LNCAP (cell line): ENCODE data around the gene EVI5L.

ENCODE experiments used
- TF ChIP-seq, protein P1 (sequence below): fragments of 450-650 bp; IDR thresholded peaks from 2 replicates; pipeline ENCODE4 v1.5.1; 2017; ENCODE audit warnings: mild to moderate bottlenecking

EVI5L gene

DNA sequence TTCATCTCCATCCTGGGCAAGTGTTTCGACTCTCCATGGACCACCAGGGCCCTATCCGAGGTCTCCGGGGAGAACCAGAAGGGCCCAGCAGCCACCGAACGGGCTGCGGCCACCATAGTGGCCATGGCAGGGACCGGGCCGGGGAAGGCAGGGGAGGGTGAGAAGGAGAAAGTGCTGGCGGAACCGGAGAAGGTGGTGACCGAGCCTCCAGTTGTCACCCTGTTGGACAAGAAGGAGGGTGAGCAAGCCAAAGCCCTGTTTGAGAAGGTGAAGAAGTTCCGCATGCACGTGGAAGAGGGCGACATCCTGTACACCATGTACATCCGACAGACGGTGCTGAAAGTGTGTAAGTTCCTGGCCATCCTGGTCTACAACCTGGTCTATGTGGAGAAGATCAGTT lies 68.9 kb downstream of the EVI5L start:
- TF ChIP-seq, protein P1, sequence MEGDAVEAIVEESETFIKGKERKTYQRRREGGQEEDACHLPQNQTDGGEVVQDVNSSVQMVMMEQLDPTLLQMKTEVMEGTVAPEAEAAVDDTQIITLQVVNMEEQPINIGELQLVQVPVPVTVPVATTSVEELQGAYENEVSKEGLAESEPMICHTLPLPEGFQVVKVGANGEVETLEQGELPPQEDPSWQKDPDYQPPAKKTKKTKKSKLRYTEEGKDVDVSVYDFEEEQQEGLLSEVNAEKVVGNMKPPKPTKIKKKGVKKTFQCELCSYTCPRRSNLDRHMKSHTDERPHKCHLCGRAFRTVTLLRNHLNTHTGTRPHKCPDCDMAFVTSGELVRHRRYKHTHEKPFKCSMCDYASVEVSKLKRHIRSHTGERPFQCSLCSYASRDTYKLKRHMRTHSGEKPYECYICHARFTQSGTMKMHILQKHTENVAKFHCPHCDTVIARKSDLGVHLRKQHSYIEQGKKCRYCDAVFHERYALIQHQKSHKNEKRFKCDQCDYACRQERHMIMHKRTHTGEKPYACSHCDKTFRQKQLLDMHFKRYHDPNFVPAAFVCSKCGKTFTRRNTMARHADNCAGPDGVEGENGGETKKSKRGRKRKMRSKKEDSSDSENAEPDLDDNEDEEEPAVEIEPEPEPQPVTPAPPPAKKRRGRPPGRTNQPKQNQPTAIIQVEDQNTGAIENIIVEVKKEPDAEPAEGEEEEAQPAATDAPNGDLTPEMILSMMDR: no peak

DNA sequence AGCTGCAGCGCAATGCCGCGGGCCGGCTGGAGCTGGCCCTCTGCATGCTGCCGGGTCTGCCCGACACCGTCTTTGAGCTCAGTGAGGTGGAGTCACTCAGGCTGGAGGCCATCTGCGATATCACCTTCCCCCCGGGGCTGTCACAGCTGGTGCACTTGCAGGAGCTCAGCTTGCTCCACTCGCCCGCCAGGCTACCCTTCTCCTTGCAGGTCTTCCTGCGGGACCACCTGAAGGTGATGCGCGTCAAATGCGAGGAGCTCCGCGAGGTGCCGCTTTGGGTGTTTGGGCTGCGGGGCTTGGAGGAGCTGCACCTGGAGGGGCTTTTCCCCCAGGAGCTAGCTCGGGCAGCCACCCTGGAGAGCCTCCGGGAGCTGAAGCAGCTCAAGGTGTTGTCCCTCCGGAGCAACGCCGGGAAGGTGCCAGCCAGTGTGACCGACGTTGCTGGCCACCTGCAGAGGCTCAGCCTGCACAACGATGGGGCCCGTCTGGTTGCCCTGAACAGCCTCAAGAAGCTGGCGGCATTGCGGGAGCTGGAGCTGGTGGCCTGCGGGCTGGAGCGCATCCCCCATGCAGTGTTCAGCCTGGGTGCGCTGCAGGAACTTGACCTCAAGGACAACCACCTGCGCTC lies 69.8 kb downstream of the EVI5L start:
- TF ChIP-seq, protein P1: no peak

DNA sequence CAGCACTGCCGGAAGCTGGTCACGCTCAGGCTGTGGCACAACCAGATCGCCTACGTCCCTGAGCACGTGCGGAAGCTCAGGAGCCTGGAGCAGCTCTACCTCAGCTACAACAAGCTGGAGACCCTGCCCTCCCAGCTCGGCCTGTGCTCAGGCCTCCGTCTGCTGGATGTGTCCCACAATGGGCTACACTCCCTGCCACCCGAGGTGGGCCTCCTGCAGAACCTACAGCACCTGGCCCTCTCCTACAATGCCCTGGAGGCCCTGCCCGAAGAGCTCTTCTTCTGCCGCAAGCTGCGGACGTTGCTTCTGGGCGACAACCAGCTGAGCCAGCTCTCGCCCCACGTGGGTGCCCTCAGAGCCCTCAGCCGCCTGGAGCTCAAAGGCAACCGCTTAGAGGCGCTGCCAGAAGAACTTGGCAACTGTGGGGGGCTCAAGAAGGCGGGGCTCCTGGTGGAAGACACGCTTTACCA lies 70.4 kb downstream of the EVI5L start:
- TF ChIP-seq, protein P1: no peak

DNA sequence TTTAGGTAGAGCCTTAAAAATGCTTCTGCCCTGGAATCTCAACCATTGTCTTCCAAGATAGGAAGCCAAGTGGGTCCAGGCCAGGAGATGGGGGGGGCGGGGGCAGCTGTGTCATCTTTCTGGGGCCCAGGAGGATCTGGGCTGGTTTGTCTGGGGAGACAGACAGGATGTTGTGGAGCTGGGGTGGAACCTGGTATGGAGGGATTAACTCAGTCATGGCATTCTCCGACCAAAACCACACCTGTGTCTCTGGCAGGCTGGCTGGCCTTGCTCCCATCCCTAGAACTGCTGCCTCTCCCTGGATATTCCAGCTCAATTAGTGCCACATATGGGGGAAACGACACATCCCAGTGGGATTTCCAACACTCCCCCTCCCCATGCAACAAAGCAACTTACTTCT lies 70.9 kb downstream of the EVI5L start:
- TF ChIP-seq, protein P1: no peak

DNA sequence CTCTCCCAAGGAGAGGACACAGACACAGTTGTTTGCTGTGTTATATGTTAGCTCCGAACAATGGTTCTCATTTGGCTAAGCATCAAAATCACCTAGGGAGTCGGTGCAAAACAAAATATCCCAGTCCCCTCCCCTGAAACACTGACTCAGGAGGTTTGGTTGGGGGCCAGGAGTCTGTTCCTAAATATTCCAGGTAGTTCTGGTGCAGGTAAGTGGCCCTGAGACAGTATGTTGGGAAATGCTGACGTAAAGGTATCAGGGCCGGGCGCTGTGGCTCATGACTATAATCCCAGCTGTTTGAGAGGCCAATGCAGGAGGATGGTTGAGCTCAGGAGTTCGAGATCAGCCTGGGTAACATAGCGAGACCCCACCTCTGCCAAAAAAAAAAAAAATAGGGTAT lies 71.3 kb downstream of the EVI5L start:
- TF ChIP-seq, protein P1: no peak

DNA sequence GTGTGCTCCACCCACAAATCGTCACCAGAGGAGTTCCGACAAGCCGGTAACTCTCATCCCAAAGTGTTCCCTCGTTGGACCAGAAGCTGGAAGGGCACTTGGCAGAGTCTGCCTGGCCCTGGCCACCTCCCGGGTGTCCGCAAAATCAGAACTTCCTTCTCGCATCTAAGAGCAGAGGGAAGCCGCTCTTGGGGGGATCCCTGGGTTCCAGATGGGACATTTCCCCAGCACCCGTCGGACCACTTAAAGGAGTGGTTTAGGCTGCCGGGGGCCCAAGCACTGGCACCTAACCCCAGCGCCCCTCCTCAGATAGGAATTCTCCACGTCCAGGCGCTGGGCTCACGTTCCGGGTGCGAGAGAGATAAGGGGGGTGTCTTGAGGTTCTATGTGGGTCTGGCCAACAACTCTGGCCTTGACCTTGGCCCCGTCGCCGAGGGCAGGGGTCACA lies 72.8 kb downstream of the EVI5L start:
- TF ChIP-seq, protein P1: no peak

DNA sequence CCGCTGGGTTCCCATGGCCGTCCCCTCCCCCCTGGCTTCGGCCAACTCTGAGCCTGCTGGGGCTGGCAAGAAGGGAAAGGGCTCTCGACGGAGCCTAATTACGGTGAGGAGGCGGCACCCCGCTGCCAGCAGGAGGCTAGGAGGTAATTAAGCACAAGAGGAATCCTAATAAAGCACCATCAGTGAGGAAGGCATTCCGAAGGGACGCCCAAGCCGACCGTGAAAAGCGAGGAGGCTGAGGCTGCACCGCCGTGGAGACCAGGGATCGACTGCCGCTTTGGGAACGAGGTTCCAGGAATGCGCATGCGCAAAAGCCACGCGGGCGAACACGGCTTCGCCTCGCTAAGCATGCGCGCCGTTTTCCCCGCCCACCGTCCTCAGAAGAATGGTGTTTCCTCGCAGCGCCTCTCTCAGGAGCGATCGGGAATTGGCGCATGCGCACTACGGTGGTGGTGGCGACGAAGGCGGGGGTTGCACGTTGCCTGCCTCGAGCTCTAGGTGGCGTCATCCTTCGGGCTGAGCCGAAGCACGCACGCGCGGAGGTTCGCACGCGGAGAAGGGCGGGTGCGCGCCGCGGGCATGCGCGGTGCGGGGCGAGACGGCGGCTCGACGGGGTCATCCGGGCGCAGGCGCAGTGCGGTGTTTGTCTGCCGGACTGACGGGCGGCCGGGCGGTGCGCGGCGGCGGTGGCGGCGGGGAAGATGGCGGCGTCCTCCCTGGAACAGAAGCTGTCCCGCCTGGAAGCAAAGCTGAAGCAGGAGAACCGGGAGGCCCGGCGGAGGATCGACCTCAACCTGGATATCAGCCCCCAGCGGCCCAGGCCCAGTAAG lies 73.4 kb downstream of the EVI5L start, which contains the start of gene MAP2K7:
TSS of gene MAP2K7 (plus strand) at position 634 of the 830 bp plus-strand sequence. CDS start at position 702, 68 bp downstream.
- TF ChIP-seq, protein P1: peak; percentile 95
